Measurements from ENCODE around the gene TRIM2. TPM values are rescaled to one million over a fixed set of nuclear protein-coding genes. Genes with fewer than 3 reads are reported as not detected.

The TRIM2 gene
- total RNA-seq: 10 to 100 TPM; 14.5 to 29.7 (median 16.6) TPM

DNA sequence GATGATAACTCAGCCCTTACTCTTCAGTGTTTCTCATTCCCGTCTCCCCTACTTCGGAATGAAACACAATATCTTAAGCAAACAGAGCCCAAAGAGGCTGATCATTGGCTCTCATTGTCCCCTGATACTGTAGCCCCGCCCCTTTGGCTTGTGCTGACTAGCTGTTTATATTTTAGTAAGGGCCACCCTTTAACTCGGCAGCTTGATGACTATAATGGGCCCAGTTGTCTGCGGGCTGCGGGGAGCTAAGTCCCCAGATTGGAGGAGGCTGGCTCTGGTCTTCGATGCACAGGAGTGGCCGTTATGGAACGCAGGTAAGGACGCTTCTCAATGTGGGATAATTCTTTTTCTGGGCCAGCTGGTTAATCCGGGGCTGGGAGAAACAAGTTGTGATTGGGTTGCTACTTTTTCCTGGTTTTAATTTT, at the start of gene TRIM2:
TSS of gene TRIM2 (plus strand) at position 197 of the 425 bp plus-strand sequence. CDS start at position 285, 88 bp downstream.
- TF ChIP-seq, protein P1, sequence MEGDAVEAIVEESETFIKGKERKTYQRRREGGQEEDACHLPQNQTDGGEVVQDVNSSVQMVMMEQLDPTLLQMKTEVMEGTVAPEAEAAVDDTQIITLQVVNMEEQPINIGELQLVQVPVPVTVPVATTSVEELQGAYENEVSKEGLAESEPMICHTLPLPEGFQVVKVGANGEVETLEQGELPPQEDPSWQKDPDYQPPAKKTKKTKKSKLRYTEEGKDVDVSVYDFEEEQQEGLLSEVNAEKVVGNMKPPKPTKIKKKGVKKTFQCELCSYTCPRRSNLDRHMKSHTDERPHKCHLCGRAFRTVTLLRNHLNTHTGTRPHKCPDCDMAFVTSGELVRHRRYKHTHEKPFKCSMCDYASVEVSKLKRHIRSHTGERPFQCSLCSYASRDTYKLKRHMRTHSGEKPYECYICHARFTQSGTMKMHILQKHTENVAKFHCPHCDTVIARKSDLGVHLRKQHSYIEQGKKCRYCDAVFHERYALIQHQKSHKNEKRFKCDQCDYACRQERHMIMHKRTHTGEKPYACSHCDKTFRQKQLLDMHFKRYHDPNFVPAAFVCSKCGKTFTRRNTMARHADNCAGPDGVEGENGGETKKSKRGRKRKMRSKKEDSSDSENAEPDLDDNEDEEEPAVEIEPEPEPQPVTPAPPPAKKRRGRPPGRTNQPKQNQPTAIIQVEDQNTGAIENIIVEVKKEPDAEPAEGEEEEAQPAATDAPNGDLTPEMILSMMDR (IDR thresholded peaks at IDR 0.05; ENCODE audit: low read depth): no peak

DNA sequence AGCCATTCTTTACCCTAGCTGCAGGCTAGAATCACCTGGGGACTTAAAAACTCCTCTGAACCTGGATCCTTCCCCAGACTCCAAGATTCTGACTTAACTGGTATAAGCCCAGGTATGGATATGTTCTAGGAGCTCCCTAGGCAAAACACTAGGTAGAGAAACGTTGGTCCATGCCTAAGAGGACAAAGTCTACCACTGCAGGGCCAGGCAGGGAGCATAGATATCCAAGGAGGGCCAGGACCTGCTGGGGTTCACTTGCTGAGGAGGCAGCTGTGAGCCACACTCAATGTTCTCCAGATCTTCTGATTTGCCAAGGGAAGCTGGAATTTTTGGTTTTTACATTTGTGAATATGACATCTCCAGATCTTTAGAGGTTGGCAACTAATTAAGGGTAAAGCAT, 48.6 kb upstream of the TRIM2 start:
- TF ChIP-seq, protein P1 (IDR thresholded peaks at IDR 0.05; ENCODE audit: low read depth): no peak

DNA sequence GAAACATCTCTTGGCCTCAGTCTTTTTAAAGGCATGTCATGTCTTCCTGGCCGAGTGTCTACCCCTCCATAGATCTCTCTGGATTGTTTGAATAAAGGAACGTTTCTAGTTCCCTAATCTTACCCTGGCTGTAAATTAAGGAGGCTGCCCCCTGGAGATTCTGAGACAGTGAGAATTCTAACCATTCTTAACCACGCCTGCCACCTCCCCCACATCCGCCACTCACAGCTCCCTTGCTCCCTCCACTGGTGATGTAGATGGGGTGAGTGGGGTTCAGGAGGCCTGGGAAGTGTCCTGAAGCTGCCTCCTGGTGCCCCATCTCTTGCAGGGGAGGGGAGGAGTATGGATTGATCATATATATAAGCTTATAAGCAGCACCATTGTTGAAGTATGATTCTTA, 48.0 kb upstream of the TRIM2 start:
- TF ChIP-seq, protein P1 (IDR thresholded peaks at IDR 0.05; ENCODE audit: low read depth): no peak

DNA sequence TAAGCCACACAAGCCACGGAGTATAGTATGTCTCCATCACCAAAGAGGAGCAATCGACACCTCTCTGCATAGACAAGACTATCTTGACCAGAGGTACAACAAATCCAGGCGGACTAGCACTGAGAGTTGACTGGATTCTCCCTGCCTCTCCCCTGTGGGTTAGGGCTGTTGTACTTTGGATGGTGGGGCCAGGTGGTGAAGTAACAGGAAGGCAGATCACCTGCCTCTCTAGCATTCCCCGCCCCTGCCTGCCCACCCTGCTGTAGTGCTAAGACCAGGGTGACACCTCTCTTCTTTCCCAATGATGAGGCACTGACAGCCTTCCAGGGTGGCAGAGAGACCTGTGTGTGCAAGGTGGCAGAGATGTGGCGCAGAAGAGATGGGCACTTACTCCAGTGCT, 47.5 kb upstream of the TRIM2 start:
- TF ChIP-seq, protein P1 (IDR thresholded peaks at IDR 0.05; ENCODE audit: low read depth): no peak

DNA sequence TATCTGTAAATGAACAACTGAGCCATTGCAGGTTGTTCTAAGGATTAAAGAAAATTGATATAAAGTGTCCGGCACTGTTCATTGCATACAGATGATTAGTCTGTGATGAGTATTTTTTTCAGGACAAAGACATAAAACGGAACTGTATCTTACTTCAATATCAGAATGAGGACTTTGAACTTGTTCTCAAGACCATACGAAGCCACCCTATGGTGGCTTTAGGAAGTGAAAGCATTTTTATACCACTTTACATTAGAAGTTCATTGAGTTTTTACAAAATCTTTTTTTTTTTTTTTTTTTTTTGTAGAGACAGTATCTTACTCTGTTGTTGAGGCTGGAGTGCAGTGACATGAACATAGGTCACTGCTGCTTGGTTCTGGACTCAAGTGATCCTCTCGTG, 45.2 kb upstream of the TRIM2 start:
- TF ChIP-seq, protein P1 (IDR thresholded peaks at IDR 0.05; ENCODE audit: low read depth): no peak

DNA sequence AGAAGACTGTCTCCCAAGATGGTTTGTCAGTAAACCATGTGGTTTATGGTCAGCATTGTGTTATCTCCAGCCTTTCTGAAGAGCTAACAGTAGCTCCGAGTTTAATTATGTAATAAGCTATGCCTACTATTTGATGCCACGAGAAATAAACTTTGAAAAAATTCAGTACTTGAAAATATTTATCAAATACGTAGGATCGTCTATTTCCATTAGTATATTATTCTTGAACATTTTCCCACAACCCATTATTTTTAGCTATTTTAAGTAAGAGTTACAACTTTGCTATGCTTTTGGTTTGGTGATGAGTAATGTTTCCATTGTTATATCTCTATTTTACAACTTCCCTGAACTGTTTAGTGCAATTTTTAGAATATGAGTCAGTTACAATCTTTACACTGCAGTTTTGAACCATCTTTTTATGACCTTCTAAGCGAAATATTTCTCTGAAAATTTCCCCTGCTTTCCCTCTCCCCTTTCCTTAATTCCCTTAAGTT, 44.5 kb upstream of the TRIM2 start:
- TF ChIP-seq, protein P1 (IDR thresholded peaks at IDR 0.05; ENCODE audit: low read depth): no peak

DNA sequence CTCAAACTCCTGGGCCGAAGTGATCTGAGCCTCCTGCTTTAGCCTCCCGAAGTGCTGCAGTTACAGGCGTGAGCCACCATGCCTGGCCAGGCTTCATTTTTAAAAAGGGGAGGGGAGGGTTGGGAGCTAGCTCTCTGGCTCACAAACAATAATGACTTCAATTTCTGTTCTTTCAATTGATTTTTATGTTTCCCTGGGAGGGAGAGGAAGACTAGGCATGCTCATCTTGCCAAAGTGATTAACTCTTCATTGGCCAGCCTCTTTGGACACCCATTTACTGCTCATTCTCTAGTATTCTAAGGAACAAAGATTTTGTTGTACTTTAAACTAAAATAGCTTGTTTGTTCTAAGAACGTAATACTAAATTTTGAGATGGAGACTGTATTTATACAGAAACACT, 43.4 kb upstream of the TRIM2 start:
- TF ChIP-seq, protein P1 (IDR thresholded peaks at IDR 0.05; ENCODE audit: low read depth): no peak

All from subcutaneous adipose tissue (tissue), 4 donors.